Colonic mucosa (tissue), 4 donors: Measurements from ENCODE around the gene CCDC97. TPM values are rescaled to one million over a fixed set of nuclear protein-coding genes. Genes with fewer than 3 reads are reported as not detected.
"Not testable (repeated sequence)": the region's sequence is repeated elsewhere in the genome, so short reads cannot be mapped to it uniquely, and the experiment has no call there.

ENCODE experiments used
- DNase-seq: peaks from one replicate; pipeline ENCODE4 v3.0.0-alpha.2; 2020
- H3K27ac ChIP-seq: fragments of 200-600 bp; one replicate; pipeline ENCODE4 v1.8.0; 2021
- H3K27me3 ChIP-seq: fragments of 200-600 bp; one replicate; pipeline ENCODE4 v1.8.0; 2021
- H3K36me3 ChIP-seq: fragments of 200-600 bp; one replicate; pipeline ENCODE4 v1.8.0; 2021
- H3K4me1 ChIP-seq: fragments of 200-600 bp; one replicate; pipeline ENCODE4 v1.8.0; 2021; ENCODE audit warnings: mild to moderate bottlenecking
- H3K4me3 ChIP-seq: fragments of 200-600 bp; one replicate; pipeline ENCODE4 v1.8.0; 2021
- H3K9ac ChIP-seq, 2 donors: one replicate each; pipeline ENCODE4 v1.7.0; 2013; ENCODE audit warnings: control low read depth in 2 of 2, low read depth in 2 of 2, low read length in 2 of 2
- H3K9me3 ChIP-seq: fragments of 200-600 bp; one replicate; pipeline ENCODE4 v1.8.0; 2021
- CTCF ChIP-seq: fragments of 200-600 bp; IDR thresholded peaks from one replicate; pipeline ENCODE4 v1.8.0; 2022; ENCODE audit warnings: antibody characterized with exemption, mild to moderate bottlenecking
- intact Hi-C: fragments of 100-400 bp; cut with DNase I; formaldehyde crosslinking; loops from one replicate; pipeline ENCODE4 v1.14.1; 2022
- total RNA-seq, 2 donors: library from RNA; stranded (reverse); fragmentation: NEBNext Ultra II Directional in 1 of 2; extraction: Animal tissue kit (Norgen Biotek cat#: 25700) in 1 of 2; gene quantifications; one replicate each; pipeline ENCODE4 v1.2.1, GENCODE V29; 2021
- donor health status: healthy.
- donor health status: DM: no; HTN: no; CAD: no.
- donor health status: DM: no; HTN: no; CAD: no.

CCDC97 gene
- total RNA-seq, 2 donors from 2014 or later = 20.6 to 30.5 TPM

GRCh38 chr19:41344162-41344561 lies 34.2 kb downstream of the CCDC97 start:
- Histone ChIP-seq H3K27me3 (no peaks in the 10 kb centered on the region), H3K27ac (no peak overlapping the region), H3K9me3 (no peaks in the 10 kb centered on the region), H3K4me1 (no peaks in the 10 kb centered on the region), H3K36me3 (no peaks in the 10 kb centered on the region), H3K4me3 (no peak overlapping the region), H3K9ac (no peak overlapping the region)
- intact Hi-C loops = loop anchor here (10.0 kb wide), 2 partner anchors 101 to 221 kb away; partner anchors contain the start of gene ERICH4
- DNase-seq = no peak
- no peak for TF ChIP-seq CTCF

GRCh38 chr19:41346916-41347315 lies 36.9 kb downstream of the CCDC97 start:
- H3K9ac ChIP-seq, H3K27me3 ChIP-seq, H3K36me3 ChIP-seq, H3K4me3 ChIP-seq, H3K4me1 ChIP-seq, H3K9me3 ChIP-seq, DNase-seq, H3K27ac ChIP-seq: not testable (repeated sequence)
- intact Hi-C loops = loop anchor here (10.0 kb wide), 2 partner anchors 98 to 218 kb away; partner anchors contain the start of gene ERICH4

GRCh38 chr19:41350735-41351338 lies 40.9 kb downstream of the CCDC97 start:
- DNase-seq = no peak
- intact Hi-C loops = no loop called here

GRCh38 chr19:41351339-41352245 lies 41.6 kb downstream of the CCDC97 start:
- DNase-seq = peak; percentile 72
- intact Hi-C loops = no loop called here
- H3K4me3 ChIP-seq = peak overlapping the region; percentile 84
- no peak for TF ChIP-seq CTCF
- H3K27ac ChIP-seq = peak overlapping the region; percentile 81
- peak overlapping the region; percentile 73 to 77 for H3K9ac ChIP-seq
- peaks cover 6% of the 10 kb centered on the region for H3K4me1 ChIP-seq
- peaks cover 7% of the 10 kb centered on the region for H3K27me3 ChIP-seq
- H3K9me3 ChIP-seq = no peaks in the 10 kb centered on the region
- no peaks in the 10 kb centered on the region for H3K36me3 ChIP-seq

More at GRCh38 chr19:41350735-41351338, 40.9 kb downstream of the CCDC97 start:
- Histone ChIP-seq H3K9ac (peak overlapping the region; percentile 64 to 77), H3K27ac (peak overlapping the region; percentile 81), H3K4me3 (peak overlapping the region; percentile 84), H3K27me3 (peaks cover 7% of the 10 kb centered on the region), H3K36me3 (no peaks in the 10 kb centered on the region), H3K9me3 (no peaks in the 10 kb centered on the region), H3K4me1 (peaks cover 6% of the 10 kb centered on the region)
- no peak for TF ChIP-seq CTCF

GRCh38 chr19:41352279-41352608 lies 42.3 kb downstream of the CCDC97 start:
- intact Hi-C loops = no loop called here
- Histone ChIP-seq H3K9ac (peak overlapping the region; percentile 73 to 77), H3K4me3 (peak overlapping the region; percentile 84), H3K9me3 (no peaks in the 10 kb centered on the region), H3K27ac (peak overlapping the region; percentile 81), H3K4me1 (peaks cover 6% of the 10 kb centered on the region), H3K36me3 (no peaks in the 10 kb centered on the region), H3K27me3 (peaks cover 7% of the 10 kb centered on the region)
- DNase-seq = no peak
- TF ChIP-seq CTCF = no peak
